Measurements from ENCODE around the gene ANKLE1.

GRCh38 chr19:17323300-17323963, 41.7 kb downstream of the ANKLE1 start:
- no peak for TF ChIP-seq POLR2A (IDR thresholded peaks at IDR 0.05)
- TF ChIP-seq CTCF (IDR thresholded peaks at IDR 0.05): no peak

Data from tibial nerve (tissue), 3 donors.